PFSK-1 (cell line): ENCODE results near the gene GMNC.

Source experiments
- POLR2AphosphoS5 ChIP-seq: IDR thresholded peaks from 2 replicates; pipeline ENCODE4 v1.6.1; 2012; ENCODE audit warnings: low read depth, mild to moderate bottlenecking, control low read depth, low read length, moderate library complexity
- REST ChIP-seq, 2 experiments: IDR thresholded peaks; 2 replicates each; pipeline versions ENCODE4 v1.6.1 to v1.8.0; 2011 to 2012; ENCODE audit warnings: low read depth in 2 of 2, low read length in 2 of 2, control low read depth in 1 of 2, inconsistent platforms in 1 of 2, mild to moderate bottlenecking in 1 of 2, moderate library complexity in 1 of 2; ENCODE audit not compliant: insufficient read depth in 1 of 2
- SIN3A ChIP-seq: IDR thresholded peaks from 2 replicates; pipeline ENCODE4 v1.6.1; 2012; ENCODE audit warnings: mild to moderate bottlenecking, low read length, moderate library complexity, borderline replicate concordance; ENCODE audit not compliant: insufficient read depth
- TAF1 ChIP-seq: IDR thresholded peaks from 2 replicates; pipeline ENCODE4 v1.6.1; 2012; ENCODE audit warnings: low read length, control low read depth, borderline replicate concordance; ENCODE audit not compliant: insufficient read depth

- TF ChIP-seq POLR2AphosphoS5 (no peak), REST (IDR thresholded peaks at IDR 0.05; ENCODE audit: insufficient read depth in 1 of 2, low read depth in 2 of 2, low read length in 2 of 2) (no peak), TAF1 (no peak), SIN3A (no peak)
Measured at GRCh38 chr3:190865828-190866227, 3.3 kb upstream of the GMNC start.
